Small intestine (tissue), 16 donors: ENCODE measurements around the gene UBE2E2. TPM values are rescaled to one million over a fixed set of nuclear protein-coding genes. Genes with fewer than 3 reads are reported as not detected.

Source experiments
- DNase-seq, 2 donors: peaks; one replicate each; pipeline versions ENCODE4 v3.0.0 to v3.0.0-alpha.2; 2013
- FAIRE-seq: peaks from 2 replicates; lab custom pipeline; 2012; peaks lifted over from hg19 to GRCh38; lab: Jason Lieb, UNC
- H3K27ac ChIP-seq, 3 donors: one replicate each; pipeline ENCODE4 v1.5.1; 2013; ENCODE audit warnings: low read length in 2 of 3, mild to moderate bottlenecking in 2 of 3, control low read depth in 1 of 3, inconsistent platforms in 1 of 3, low read depth in 1 of 3, moderate library complexity in 1 of 3
- H3K27me3 ChIP-seq, 3 donors: one replicate each; pipeline ENCODE4 v1.6.1; 2013; ENCODE audit warnings: low read length in 3 of 3, inconsistent platforms in 1 of 3; ENCODE audit not compliant: control insufficient read depth in 3 of 3, insufficient read depth in 3 of 3
- H3K36me3 ChIP-seq, 3 donors: one replicate each; pipeline ENCODE4 v1.6.1; 2013; ENCODE audit warnings: low read length in 3 of 3, inconsistent platforms in 1 of 3, low read depth in 1 of 3, mild to moderate bottlenecking in 1 of 3, moderate library complexity in 1 of 3; ENCODE audit not compliant: control insufficient read depth in 3 of 3, insufficient read depth in 2 of 3
- H3K4me1 ChIP-seq, 3 donors: one replicate each; pipeline ENCODE4 v1.6.1; 2013; ENCODE audit warnings: low read length in 2 of 3, inconsistent platforms in 1 of 3, low read depth in 1 of 3, mild to moderate bottlenecking in 1 of 3, moderate library complexity in 1 of 3; ENCODE audit not compliant: control insufficient read depth in 3 of 3, insufficient read depth in 2 of 3
- H3K4me3 ChIP-seq, 3 donors: one replicate each; pipeline ENCODE4 v1.5.1; 2013; ENCODE audit warnings: low read length in 3 of 3, control low read depth in 1 of 3, inconsistent platforms in 1 of 3, low read depth in 1 of 3, mild to moderate bottlenecking in 1 of 3, moderate library complexity in 1 of 3
- H3K9me3 ChIP-seq, 2 donors: one replicate each; pipeline ENCODE4 v1.6.1; 2013; ENCODE audit warnings: low read depth in 1 of 2, low read length in 1 of 2; ENCODE audit not compliant: control insufficient read depth in 2 of 2, insufficient read depth in 1 of 2
- WGBS, 3 donors: extraction: QIAGEN DNeasy Blood & Tissue Kit; methylation state at CpG; one replicate each; pipeline ENCODE4 v1.1.7; 2013; 5-methylcytosine and 5-hydroxymethylcytosine counted together
- long read RNA-seq, 10 donors: transcript quantifications; one replicate each; lab custom pipeline, GENCODE V29; 2026
- polyA plus RNA-seq, 4 donors: library from polyadenylated mRNA; stranded (reverse) in 3 of 4; unstranded in 1 of 4; fragments of 200-250 nt in 3 of 4; fragments of 120-200 nt in 1 of 4; gene quantifications; one replicate each; pipeline versions ENCODE4 v1.2.1 to v1.2.3, GENCODE V29; 2013
- donor health status: healthy with polysubstance abuse.
- donor health status: control.
- donor health status: control.
- donor health status: Bipolar disorder and iron deficiency.
- donor health status: healthy.

Gene UBE2E2
- 10 to 100 TPM in 1 of 4 donors, 1 to 10 TPM in 3; 1.1 to 10.2 (median 7.7) TPM for polyA plus RNA-seq
- long read RNA-seq, donor 1 = 0 reads
- long read RNA-seq, donor 2 = 0 reads
- long read RNA-seq, donor 3, partial matches to known transcripts = 6 of 6 reads
- long read RNA-seq, donor 3, other reads (novel, unspliced or antisense) = 0 of 6 reads
- long read RNA-seq, donor 4 = 0 reads
- long read RNA-seq, donor 5 = 0 reads
- long read RNA-seq, donor 6, partial matches to known transcripts = 6 of 6 reads
- long read RNA-seq, donor 6, other reads (novel, unspliced or antisense) = 0 of 6 reads
- long read RNA-seq, donor 7 = 0 reads
- long read RNA-seq, donor 8 = 0 reads
- long read RNA-seq, donor 9 = 0 reads
- long read RNA-seq, donor 10, partial matches to known transcripts = 35 of 35 reads
- long read RNA-seq, donor 10, other reads (novel, unspliced or antisense) = 0 of 35 reads

DNA sequence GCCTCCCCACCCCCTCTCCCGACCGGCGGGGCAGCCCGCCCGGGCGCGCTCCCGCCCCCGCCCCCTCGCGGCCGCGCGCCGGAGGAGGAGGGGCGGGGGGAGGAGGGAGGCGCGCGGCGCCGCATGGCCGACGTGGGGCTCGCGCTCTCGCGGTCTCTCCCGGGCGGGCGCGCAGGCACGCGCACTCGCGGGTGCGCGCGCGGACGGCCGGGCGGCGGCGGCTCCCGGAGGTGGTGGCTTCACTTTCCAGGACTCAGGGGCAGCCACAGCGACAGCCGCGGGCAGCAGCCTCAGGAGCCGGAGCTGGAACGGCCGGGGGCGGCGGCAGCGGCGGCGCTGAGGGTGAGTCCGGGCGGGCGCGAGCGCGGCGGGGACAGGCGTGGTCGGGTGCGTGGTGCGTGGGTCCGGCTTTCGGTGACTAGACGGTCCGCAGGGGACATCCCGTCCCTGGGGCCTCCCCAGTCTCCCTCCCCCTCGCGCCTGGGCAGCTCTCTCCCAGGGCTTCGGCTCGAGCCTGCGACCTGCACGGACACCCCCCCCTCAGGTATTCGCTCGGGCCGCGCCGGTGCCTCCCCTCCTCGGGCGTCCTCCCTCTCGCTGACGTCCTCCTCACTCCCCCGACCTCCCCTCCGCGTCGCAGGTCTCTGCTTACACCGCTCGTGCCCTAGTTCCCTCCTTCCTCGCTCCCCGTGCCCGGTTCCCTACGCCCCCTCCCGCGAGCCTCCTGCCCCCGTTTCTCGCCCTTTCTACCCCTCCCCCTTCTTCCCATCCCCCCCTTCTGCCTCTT is at the start of gene UBE2E2:
TSS of gene UBE2E2 (plus strand) at position 407 of the 787 bp plus-strand sequence.
- H3K27ac ChIP-seq = peak within 1 kb of the TSS in 2 of 3 donors; percentile 29 to 87
- H3K27me3 ChIP-seq = peaks cover 1 to 22% (median 3%) of the 10 kb centered on the region in 3 donors
- no peak for FAIRE-seq

GRCh38 chr3:23153436-23153835 is 49.7 kb upstream of the UBE2E2 start:
- no peaks in the 10 kb centered on the region for H3K9me3 ChIP-seq
- no peaks in the 10 kb centered on the region for H3K4me1 ChIP-seq
- WGBS, 3 donors = 35 to 68% (median 52%) methylated on average over 1 of the region's 1 CpG
- FAIRE-seq (no peak), DNase-seq (no peak)
- no peaks in the 10 kb centered on the region for H3K36me3 ChIP-seq
- no peaks in the 10 kb centered on the region for H3K27me3 ChIP-seq
- no peak overlapping the region for H3K27ac ChIP-seq
- H3K4me3 ChIP-seq = no peak overlapping the region

More for the DNA sequence above, at the start of gene UBE2E2:
- Histone ChIP-seq H3K4me3 (peak within 1 kb of the TSS; percentile 84 to 99 (median 89)), H3K36me3 (no peaks in the 10 kb centered on the region), H3K4me1 (peaks cover 0 to 6% (median 2%) of the 10 kb centered on the region in 3 donors), H3K9me3 (no peaks in the 10 kb centered on the region)
- 0 to 1% (median 1%) methylated on average over 31 to 101 of the region's 101 CpGs for WGBS, 3 donors
- peak; percentile 48 to 87 for DNase-seq

DNA sequence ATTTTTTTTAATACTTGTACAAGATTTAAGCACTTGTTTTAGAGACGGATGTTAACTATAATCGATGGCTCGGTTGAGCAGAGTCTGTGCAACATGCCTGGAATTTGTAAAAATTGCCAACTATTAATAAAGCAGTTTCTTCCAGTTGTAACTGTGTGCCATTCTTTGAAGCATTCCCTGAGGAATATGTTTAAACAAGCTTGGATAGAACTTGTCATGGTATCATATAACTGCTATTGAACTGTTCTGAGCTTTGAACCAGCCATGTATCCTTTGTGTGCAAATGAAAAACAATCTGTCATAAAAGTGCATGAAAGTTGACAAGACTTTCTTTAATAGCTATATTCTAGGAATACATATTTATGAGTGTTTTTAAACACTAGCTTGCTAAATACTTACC is 45.8 kb upstream of the UBE2E2 start:
- Histone ChIP-seq H3K36me3 (no peaks in the 10 kb centered on the region), H3K27ac (no peak overlapping the region), H3K4me1 (no peaks in the 10 kb centered on the region), H3K4me3 (no peak overlapping the region), H3K9me3 (no peaks in the 10 kb centered on the region), H3K27me3 (peaks cover 0 to 2% (median 0%) of the 10 kb centered on the region in 3 donors)
- FAIRE-seq = no peak
- peak in 1 of 2 donors; percentile 1 for DNase-seq
- 74 to 87% (median 83%) methylated on average over 3 of the region's 3 CpGs for WGBS, 3 donors

DNA sequence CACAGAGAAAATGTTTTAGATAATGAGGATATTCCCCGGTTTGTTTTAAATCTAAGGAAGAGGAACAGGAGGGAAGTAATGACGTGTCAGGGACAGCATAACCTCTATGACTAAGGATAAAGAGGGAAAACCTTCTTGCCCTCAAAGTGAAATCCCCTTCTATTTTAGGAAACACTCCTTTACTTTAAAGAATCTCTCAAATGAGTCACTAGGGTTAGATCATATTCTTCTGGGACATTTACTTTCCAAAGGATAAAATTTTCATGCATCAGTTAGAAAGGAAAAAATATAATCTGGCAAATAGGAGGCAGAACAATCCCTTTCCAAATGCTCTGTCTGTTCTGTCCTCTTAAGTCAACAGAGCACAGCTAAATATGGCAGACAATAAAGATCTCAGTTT is 43.2 kb upstream of the UBE2E2 start:
- FAIRE-seq (no peak), DNase-seq (no peak)
- Histone ChIP-seq H3K9me3 (no peaks in the 10 kb centered on the region), H3K27ac (no peak overlapping the region), H3K4me3 (no peak overlapping the region), H3K36me3 (no peaks in the 10 kb centered on the region), H3K4me1 (no peaks in the 10 kb centered on the region), H3K27me3 (peaks cover 0 to 2% (median 0%) of the 10 kb centered on the region in 3 donors)
- WGBS, 3 donors = 54 to 69% (median 64%) methylated on average over 2 of the region's 2 CpGs

GRCh38 chr3:23161308-23161707 is 41.8 kb upstream of the UBE2E2 start:
- no peak overlapping the region for H3K27ac ChIP-seq
- peaks cover 0 to 2% (median 0%) of the 10 kb centered on the region in 3 donors for H3K27me3 ChIP-seq
- no peaks in the 10 kb centered on the region for H3K4me1 ChIP-seq
- DNase-seq = no peak
- no peaks in the 10 kb centered on the region for H3K36me3 ChIP-seq
- H3K4me3 ChIP-seq = no peak overlapping the region
- no peaks in the 10 kb centered on the region for H3K9me3 ChIP-seq
- FAIRE-seq = no peak
- 91 to 96% (median 91%) methylated on average over 2 of the region's 2 CpGs for WGBS, 3 donors

DNA sequence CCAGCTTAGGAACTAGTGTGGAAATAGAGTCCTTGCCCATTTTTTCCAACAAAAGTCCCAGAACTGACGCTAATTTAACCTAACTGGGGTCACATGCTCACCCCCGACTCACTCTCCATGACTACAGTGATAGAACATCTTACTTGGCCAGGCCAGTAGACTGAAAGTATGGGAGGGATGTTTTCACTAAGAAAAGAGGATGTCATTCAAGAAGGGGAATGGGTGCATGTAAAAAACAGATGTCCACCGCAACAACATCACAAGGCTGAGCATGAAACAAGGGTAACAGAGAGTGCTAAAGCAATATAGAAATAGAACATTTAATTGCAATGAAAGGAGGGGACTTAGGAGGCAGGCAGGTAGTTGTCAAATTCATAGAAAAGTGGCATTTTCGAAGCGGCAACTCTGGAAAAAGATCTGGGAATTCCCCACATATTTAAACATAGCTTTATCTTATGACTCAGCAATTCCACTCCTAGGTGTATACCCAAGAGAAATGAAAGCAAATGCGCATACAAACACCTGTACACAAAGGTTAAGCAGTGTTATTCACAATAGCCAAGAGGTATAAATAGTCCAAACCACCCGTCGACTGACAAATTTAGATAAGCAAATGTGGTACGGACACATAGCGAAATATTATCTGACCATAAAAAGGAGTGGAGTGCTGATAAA is 41.1 kb upstream of the UBE2E2 start:
- FAIRE-seq (no peak), DNase-seq (no peak)
- no peaks in the 10 kb centered on the region for H3K4me1 ChIP-seq
- no peaks in the 10 kb centered on the region for H3K9me3 ChIP-seq
- no peak overlapping the region for H3K4me3 ChIP-seq
- peaks cover 0 to 4% (median 0%) of the 10 kb centered on the region in 3 donors for H3K27me3 ChIP-seq
- WGBS, 3 donors = 36 to 59% (median 57%) methylated on average over 10 of the region's 10 CpGs
- no peak overlapping the region for H3K27ac ChIP-seq
- no peaks in the 10 kb centered on the region for H3K36me3 ChIP-seq

DNA sequence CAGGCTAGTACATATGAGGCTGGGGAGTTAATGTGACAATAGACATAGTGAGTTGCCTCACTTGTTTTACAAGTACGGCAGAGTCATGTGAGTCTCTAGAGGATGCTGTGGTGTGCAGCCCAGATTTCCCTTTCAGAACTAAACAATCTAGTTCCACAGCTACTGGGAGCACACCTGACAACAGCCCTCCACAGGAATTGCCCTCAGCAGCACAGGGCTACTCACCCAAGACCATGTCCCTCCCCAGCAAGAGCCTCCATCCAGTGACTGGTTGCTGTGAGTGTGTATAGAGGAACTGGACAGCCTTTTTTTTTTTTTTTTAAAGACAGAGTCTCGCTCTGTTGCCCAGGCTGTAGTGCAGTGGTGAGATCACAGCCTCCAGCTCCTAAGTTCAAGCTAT is 40.2 kb upstream of the UBE2E2 start:
- no peaks in the 10 kb centered on the region for H3K9me3 ChIP-seq
- DNase-seq (no peak), FAIRE-seq (no peak)
- H3K27ac ChIP-seq = no peak overlapping the region
- H3K27me3 ChIP-seq = peaks cover 0 to 4% (median 0%) of the 10 kb centered on the region in 3 donors
- no peaks in the 10 kb centered on the region for H3K36me3 ChIP-seq
- H3K4me1 ChIP-seq = no peaks in the 10 kb centered on the region
- H3K4me3 ChIP-seq = no peak overlapping the region
- 59 to 71% (median 69%) methylated on average over 2 of the region's 2 CpGs for WGBS, 3 donors

DNA sequence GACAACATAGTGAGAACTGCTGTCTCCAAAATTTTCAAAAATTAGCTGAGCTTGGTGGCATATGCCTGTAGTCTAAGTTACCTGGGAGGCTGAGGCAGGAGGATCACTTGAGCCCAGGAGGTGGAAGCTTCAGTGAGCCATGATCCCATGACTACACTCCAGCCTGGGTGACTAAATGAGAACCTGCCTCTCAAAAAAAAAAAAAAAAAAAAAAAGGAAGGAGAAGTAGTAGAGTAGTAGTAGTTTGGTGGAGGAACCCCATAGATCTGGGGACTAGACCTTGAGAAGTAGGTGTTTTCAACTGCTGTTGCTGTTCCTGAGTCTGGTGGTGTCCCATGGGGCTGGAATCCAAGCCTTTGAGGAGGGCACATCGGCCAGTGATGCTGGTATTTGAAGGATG is 38.4 kb upstream of the UBE2E2 start:
- no peak for DNase-seq

More for the DNA sequence above, 38.4 kb upstream of the UBE2E2 start:
- Histone ChIP-seq H3K9me3 (no peaks in the 10 kb centered on the region), H3K36me3 (no peaks in the 10 kb centered on the region), H3K4me1 (no peaks in the 10 kb centered on the region), H3K27ac (no peak overlapping the region), H3K27me3 (peaks cover 0 to 2% (median 0%) of the 10 kb centered on the region in 3 donors), H3K4me3 (no peak overlapping the region)
- no peak for FAIRE-seq
- WGBS, 3 donors = 68 to 79% (median 69%) methylated on average over 1 of the region's 1 CpG
